HepG2 (cell line): ENCODE measurements around the gene PARD3.

Experiments
- EZH2 ChIP-seq: conservative IDR thresholded peaks from 2 replicates; pipeline ENCODE4 v1.6.1; 2012; ENCODE audit warnings: mild to moderate bottlenecking, low read depth, low read length, moderate library complexity
- GTF2F1 ChIP-seq: fragments of 150-350 bp; IDR thresholded peaks from 2 replicates; pipeline ENCODE4 v1.6.1; 2014; ENCODE audit warnings: low read length
- NFIC ChIP-seq: IDR thresholded peaks from 2 replicates; pipeline ENCODE4 v1.6.1; 2012; ENCODE audit warnings: mild to moderate bottlenecking, low read length, inconsistent platforms
- NR1H2 ChIP-seq: sonication (generic); formaldehyde crosslinking; IDR thresholded peaks from 2 replicates; pipeline ENCODE4 v1.8.1; 2022; ENCODE audit warnings: low read depth, missing genetic modification reagents, borderline replicate concordance
- NR2F1 ChIP-seq, 2 experiments: fragments of 450-650 bp in 1 of 2; formaldehyde crosslinking in 1 of 2; IDR thresholded peaks; 2 replicates each; pipeline versions ENCODE4 v1.5.0 to v1.6.1; 2016 to 2020; ENCODE audit warnings: mild to moderate bottlenecking in 1 of 2, missing compliant biosample characterization in 1 of 2, missing genetic modification reagents in 1 of 2, moderate library complexity in 1 of 2
- ONECUT2 ChIP-seq: sonication (generic); formaldehyde crosslinking; IDR thresholded peaks from 2 replicates; pipeline ENCODE4 v1.4.0; 2020; ENCODE audit warnings: missing genetic modification reagents
- POLR2A ChIP-seq, 2 experiments: IDR thresholded peaks; 2 replicates each; pipeline ENCODE4 v1.6.1; 2011; ENCODE audit warnings: low read depth in 2 of 2, low read length in 2 of 2, mild to moderate bottlenecking in 1 of 2, moderate library complexity in 1 of 2; ENCODE audit not compliant: insufficient read depth in 1 of 2
- SP1 ChIP-seq, 2 experiments: fragments of 450-650 bp in 1 of 2; sonication (generic) in 1 of 2; formaldehyde crosslinking in 1 of 2; IDR thresholded peaks; 2 replicates each; pipeline versions ENCODE4 v1.4.0 to v1.6.1; 2016 to 2020; ENCODE audit warnings: missing genetic modification reagents in 1 of 2
- SP2 ChIP-seq: sonication (generic); formaldehyde crosslinking; IDR thresholded peaks from 2 replicates; pipeline ENCODE4 v1.5.1; 2020; ENCODE audit warnings: mild to moderate bottlenecking, missing genetic modification reagents
- ZNF207 ChIP-seq: fragments of 450-650 bp; IDR thresholded peaks from 2 replicates; pipeline ENCODE4 v1.6.1; 2016; ENCODE audit warnings: antibody characterized with exemption, borderline replicate concordance
- TF ChIP-seq, protein P1 (sequence below): sonication (generic); formaldehyde crosslinking; IDR thresholded peaks from 2 replicates; pipeline ENCODE4 v1.5.0; 2020; ENCODE audit warnings: missing genetic modification reagents

DNA sequence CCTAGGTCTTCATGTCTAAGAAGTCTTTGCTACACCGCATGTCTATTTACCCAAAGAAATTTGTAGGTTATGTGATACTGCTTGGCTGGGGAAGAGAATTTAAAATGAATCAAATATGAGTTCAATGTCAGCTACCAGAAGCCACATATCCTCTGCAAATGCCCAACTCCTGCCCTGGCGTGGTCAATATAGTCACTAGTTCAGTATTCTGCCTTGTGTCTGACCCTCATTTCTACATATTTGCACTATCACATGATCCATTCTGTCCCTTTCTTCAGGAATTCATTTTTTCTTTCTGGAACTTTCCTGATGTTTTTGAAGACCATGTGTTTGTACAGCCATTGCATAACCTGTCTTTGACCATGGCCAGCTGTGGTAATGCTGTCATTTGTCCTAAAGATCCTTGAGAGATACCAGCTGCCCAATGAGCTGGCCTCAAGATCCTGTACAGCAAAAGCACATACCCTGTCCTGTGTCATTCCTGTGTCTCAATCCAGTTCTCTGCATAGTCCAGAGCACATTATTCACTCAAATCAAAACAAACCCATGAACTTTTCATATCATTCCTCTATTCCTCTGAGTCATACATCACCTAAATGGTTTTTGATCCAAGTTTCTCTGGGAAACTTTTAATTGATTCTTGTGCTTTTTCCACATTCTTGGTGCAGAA lies 524.5 kb downstream of the PARD3 start:
- TF ChIP-seq EZH2 (no peak), ZNF207 (no peak), GTF2F1 (no peak), SP2 (CRISPR knock-in tag) (no peak), SP1 (IDR thresholded peaks at IDR 0.05) (no peak), SP1 (CRISPR knock-in tag; IDR thresholded peaks at IDR 0.05) (no peak), POLR2A (IDR thresholded peaks at IDR 0.05; ENCODE audit: insufficient read depth in 1 of 2, low read depth in 2 of 2, low read length in 2 of 2) (no peak), NFIC (no peak), NR1H2 (no peak), ONECUT2 (no peak), NR2F1 (CRISPR knock-in tag; IDR thresholded peaks at IDR 0.05) (no peak)
- TF ChIP-seq, protein P1, sequence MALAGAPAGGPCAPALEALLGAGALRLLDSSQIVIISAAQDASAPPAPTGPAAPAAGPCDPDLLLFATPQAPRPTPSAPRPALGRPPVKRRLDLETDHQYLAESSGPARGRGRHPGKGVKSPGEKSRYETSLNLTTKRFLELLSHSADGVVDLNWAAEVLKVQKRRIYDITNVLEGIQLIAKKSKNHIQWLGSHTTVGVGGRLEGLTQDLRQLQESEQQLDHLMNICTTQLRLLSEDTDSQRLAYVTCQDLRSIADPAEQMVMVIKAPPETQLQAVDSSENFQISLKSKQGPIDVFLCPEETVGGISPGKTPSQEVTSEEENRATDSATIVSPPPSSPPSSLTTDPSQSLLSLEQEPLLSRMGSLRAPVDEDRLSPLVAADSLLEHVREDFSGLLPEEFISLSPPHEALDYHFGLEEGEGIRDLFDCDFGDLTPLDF: no peak
